RKO (cell line): Measurements from ENCODE around the gene PARVB.
A peak's percentile ranks its signal among the peaks of the same experiment; 100 is the strongest.
"Not testable (repeated sequence)": the region's sequence is repeated elsewhere in the genome, so short reads cannot be mapped to it uniquely, and the experiment has no call there.

Experiments
- DNase-seq: peaks from one replicate; pipeline ENCODE4 v3.0.0-alpha.2; 2016; ENCODE audit warnings: low spot score

The PARVB gene

GRCh38 chr22:43998679-43999264 lies 25.3 kb upstream of the PARVB start:
- DNase-seq: no peak

- DNase-seq: no peak
Measured at GRCh38 chr22:43999378-43999777, 24.7 kb upstream of the PARVB start.

- DNase-seq: no peak
Measured at GRCh38 chr22:44000123-44000522, 24.0 kb upstream of the PARVB start.

GRCh38 chr22:44001521-44001920 lies 22.6 kb upstream of the PARVB start:
- DNase-seq: no peak

- no peak for DNase-seq
Measured at GRCh38 chr22:44002324-44002723, 21.8 kb upstream of the PARVB start.

- no peak for DNase-seq
Measured at GRCh38 chr22:44002997-44003396, 21.1 kb upstream of the PARVB start.

GRCh38 chr22:44003405-44004103 lies 20.5 kb upstream of the PARVB start:
- no peak for DNase-seq

GRCh38 chr22:44004104-44004460 lies 20.0 kb upstream of the PARVB start:
- no peak for DNase-seq

- no peak for DNase-seq
Measured at GRCh38 chr22:44005524-44005923, 18.6 kb upstream of the PARVB start.

GRCh38 chr22:44012162-44012561 lies 11.9 kb upstream of the PARVB start:
- no peak for DNase-seq

- DNase-seq: no peak
Measured at GRCh38 chr22:44012591-44012990, 11.5 kb upstream of the PARVB start.

- no peak for DNase-seq
Measured at GRCh38 chr22:44014241-44014640, 9.9 kb upstream of the PARVB start.

GRCh38 chr22:44016586-44016985 lies 7.5 kb upstream of the PARVB start:
- DNase-seq: not testable (repeated sequence)

- DNase-seq: no peak
Measured at GRCh38 chr22:44018594-44018993, 5.5 kb upstream of the PARVB start.

GRCh38 chr22:44019416-44019815 lies 4.7 kb upstream of the PARVB start:
- no peak for DNase-seq

- no peak for DNase-seq
Measured at GRCh38 chr22:44019846-44020245, 4.3 kb upstream of the PARVB start.

- peak; percentile 31 for DNase-seq
Measured at GRCh38 chr22:44020981-44021380, 3.1 kb upstream of the PARVB start.

- peak; percentile 58 for DNase-seq
Measured at GRCh38 chr22:44023404-44024287, 456 bp upstream of the PARVB start.

GRCh38 chr22:44025171-44026065 lies 1.3 kb downstream of the PARVB start:
- DNase-seq: peak; percentile 11

GRCh38 chr22:44026066-44026629 lies 2.0 kb downstream of the PARVB start:
- DNase-seq: no peak

- no peak for DNase-seq
Measured at GRCh38 chr22:44026630-44027511, 2.8 kb downstream of the PARVB start.
